Transverse colon (tissue), 3 donors: ENCODE data around the gene MYG1.

Experiments
- CTCF ChIP-seq, 5 experiments: fragments of 200-600 bp in 3 of 5; fragments of 450-650 bp in 2 of 5; sonication (generic) in 3 of 5; IDR thresholded peaks; 1 replicate in 2 of 5; 2 replicates in 3 of 5; pipeline ENCODE4 v1.5.1; 2016 to 2017; ENCODE audit warnings: antibody characterized with exemption in 5 of 5, inconsistent platforms in 3 of 5, mild to moderate bottlenecking in 2 of 5, moderate library complexity in 1 of 5
- POLR2A ChIP-seq: fragments of 450-650 bp; IDR thresholded peaks from one replicate; pipeline ENCODE4 v1.6.1; 2016; ENCODE audit warnings: antibody characterized with exemption, mild to moderate bottlenecking, moderate library complexity

DNA sequence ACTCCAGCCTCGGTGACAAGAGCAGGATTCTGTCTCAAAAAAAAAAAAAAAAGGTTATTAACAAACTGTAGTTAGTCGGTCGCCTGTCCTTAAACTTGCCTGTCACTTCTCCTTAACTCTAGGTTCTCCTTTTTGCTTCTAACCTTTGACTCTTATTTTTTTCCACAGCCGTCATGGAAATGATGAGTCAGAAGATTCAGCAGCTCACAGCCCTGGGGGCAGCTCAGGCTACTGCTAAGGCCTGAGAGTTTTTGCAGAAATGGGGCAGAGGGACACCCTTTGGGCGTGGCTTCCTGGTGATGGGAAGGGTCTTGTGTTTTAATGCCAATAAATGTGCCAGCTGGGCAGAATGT, 418 bp upstream of the MYG1 start:
- no peak for TF ChIP-seq CTCF (IDR thresholded peaks at IDR 0.05)
- no peak for TF ChIP-seq POLR2A
